ENCODE results near the gene COL5A3. TPM values are rescaled to one million over a fixed set of nuclear protein-coding genes. Genes with fewer than 3 reads are reported as not detected.

The COL5A3 gene
- total RNA-seq, 2 donors from 2014 or later = 3.4 to 9.6 TPM

- Histone ChIP-seq H3K36me3 (replicated peaks in 1 of 2; ENCODE audit: insufficient read depth in 1 of 2, low read depth in 2 of 2) (no peaks in the 10 kb centered on the region), H3K9me3 (no peaks in the 10 kb centered on the region), H3K4me3 (no peak overlapping the region), H3K27me3 (no peaks in the 10 kb centered on the region), H3K27ac (no peak overlapping the region), H3K4me1 (no peaks in the 10 kb centered on the region)
- ATAC-seq (no peak), DNase-seq (no peak)
- 69 to 85% methylated on average over 6 of the region's 6 CpGs for WGBS, 2 donors
- TF ChIP-seq POLR2A (IDR thresholded peaks at IDR 0.05) (no peak), CTCF (IDR thresholded peaks at IDR 0.05) (no peak)
- intact Hi-C loops (cut with DNase I) = no loop called here
Observed at GRCh38 chr19:9972103-9972502, 38.2 kb downstream of the COL5A3 start.

- Histone ChIP-seq H3K36me3 (replicated peaks in 1 of 2; ENCODE audit: insufficient read depth in 1 of 2, low read depth in 2 of 2) (no peaks in the 10 kb centered on the region), H3K9me3 (no peaks in the 10 kb centered on the region), H3K27me3 (no peaks in the 10 kb centered on the region), H3K4me3 (no peak overlapping the region), H3K4me1 (no peaks in the 10 kb centered on the region), H3K27ac (no peak overlapping the region)
- ATAC-seq (no peak), DNase-seq (no peak)
- 58 to 71% methylated on average over 15 of the region's 15 CpGs for WGBS, 2 donors
- intact Hi-C loops (cut with DNase I) = no loop called here
- TF ChIP-seq CTCF (IDR thresholded peaks at IDR 0.05) = no peak
- TF ChIP-seq POLR2A (IDR thresholded peaks at IDR 0.05) = no peak
Observed at GRCh38 chr19:9971166-9971897, 39.0 kb downstream of the COL5A3 start.

- no peak for TF ChIP-seq CTCF (IDR thresholded peaks at IDR 0.05)
- no peak for TF ChIP-seq POLR2A (IDR thresholded peaks at IDR 0.05)
- Histone ChIP-seq H3K9me3 (no peaks in the 10 kb centered on the region), H3K36me3 (replicated peaks in 1 of 2; ENCODE audit: insufficient read depth in 1 of 2, low read depth in 2 of 2) (no peaks in the 10 kb centered on the region), H3K4me1 (no peaks in the 10 kb centered on the region), H3K27ac (no peak overlapping the region), H3K27me3 (no peaks in the 10 kb centered on the region), H3K4me3 (no peak overlapping the region)
- no peak for DNase-seq
- ATAC-seq = no peak
- intact Hi-C loops (cut with DNase I) = no loop called here
- WGBS, 2 donors = 66 to 69% methylated on average over 8 of the region's 8 CpGs
Observed at GRCh38 chr19:9970481-9970880, 39.8 kb downstream of the COL5A3 start.

GRCh38 chr19:9969688-9969975 is 40.7 kb downstream of the COL5A3 start:
- ATAC-seq (no peak), DNase-seq (no peak)
- TF ChIP-seq POLR2A (IDR thresholded peaks at IDR 0.05) (no peak), CTCF (IDR thresholded peaks at IDR 0.05) (no peak)
- Histone ChIP-seq H3K4me1 (no peaks in the 10 kb centered on the region), H3K4me3 (no peak overlapping the region), H3K36me3 (replicated peaks in 1 of 2; ENCODE audit: insufficient read depth in 1 of 2, low read depth in 2 of 2) (no peaks in the 10 kb centered on the region), H3K27ac (no peak overlapping the region), H3K27me3 (no peaks in the 10 kb centered on the region), H3K9me3 (no peaks in the 10 kb centered on the region)
- 52 to 83% methylated on average over 2 of the region's 2 CpGs for WGBS, 2 donors
- intact Hi-C loops (cut with DNase I) = no loop called here

Measured in body of pancreas (tissue), 4 donors.